Stimulated activated CD8-positive, alpha-beta memory T cell treated with anti-CD3 and anti-CD28 coated beads, Interleukin-12 subunit alpha, Interleukin-12 subunit beta, amount 100 ng/mL, for 24 hours (primary cell): ENCODE measurements around the gene MBD2.
"Not testable (repeated sequence)": the region's sequence is repeated elsewhere in the genome, so short reads cannot be mapped to it uniquely, and the experiment has no call there.

Source experiments
- DNase-seq: peaks from one replicate; pipeline ENCODE4 v3.0.0-alpha.2; 2020; ENCODE audit errors: extremely low read depth

The MBD2 gene

DNA sequence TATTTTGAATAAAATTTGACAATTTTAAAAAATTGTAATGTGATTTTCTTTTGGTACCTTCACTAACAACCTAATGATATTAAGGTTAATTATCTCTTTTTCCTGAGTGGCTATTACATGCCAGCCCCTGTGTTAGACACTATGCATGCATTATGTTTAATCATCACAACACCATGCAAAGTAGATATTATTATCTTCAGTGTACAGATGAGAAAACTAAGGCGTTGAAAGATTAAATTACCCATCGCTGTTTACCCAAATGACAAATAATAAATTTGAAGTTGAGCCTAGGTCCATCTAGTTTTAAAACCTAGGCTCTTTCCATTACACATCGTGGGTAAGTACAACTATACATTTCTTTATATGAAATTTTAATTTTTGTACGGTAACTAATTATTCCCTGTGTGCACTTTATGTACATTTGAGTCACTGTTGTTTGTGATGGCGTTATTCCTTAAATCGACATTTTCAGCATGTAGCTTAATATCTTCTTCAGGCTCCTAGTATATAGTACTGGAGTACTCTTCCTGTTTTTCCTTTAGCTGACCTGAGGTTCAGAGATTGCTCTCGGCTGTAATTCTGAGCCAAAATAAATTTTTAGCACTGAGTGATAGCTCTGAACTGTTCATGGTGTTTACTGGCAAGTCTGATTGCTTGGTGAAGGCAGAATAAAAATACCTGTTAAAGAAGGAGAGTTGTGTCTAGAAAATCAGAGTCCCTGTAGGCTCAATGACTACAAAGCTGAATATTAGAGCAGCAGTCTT, 13.9 kb upstream of the MBD2 start:
- no peak for DNase-seq

DNA sequence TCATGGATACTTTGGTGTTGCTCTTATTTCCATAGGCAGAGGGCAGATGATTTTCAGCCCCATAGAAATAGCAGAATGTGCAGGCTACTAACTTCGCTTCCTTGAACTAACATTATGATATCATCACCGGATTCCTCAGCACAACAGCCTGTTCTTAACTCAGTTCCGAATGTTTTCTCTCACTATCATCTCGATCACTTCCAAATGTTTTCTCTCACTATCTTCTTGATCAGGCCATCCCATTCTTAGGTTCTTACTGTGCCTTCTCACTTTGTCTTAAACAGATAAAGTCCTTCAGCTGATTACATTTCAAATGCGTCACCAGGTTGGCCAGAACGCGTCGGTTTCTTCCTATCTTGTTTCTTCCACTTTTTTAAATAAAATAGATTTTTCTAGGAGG, 11.4 kb upstream of the MBD2 start:
- DNase-seq: no peak

DNA sequence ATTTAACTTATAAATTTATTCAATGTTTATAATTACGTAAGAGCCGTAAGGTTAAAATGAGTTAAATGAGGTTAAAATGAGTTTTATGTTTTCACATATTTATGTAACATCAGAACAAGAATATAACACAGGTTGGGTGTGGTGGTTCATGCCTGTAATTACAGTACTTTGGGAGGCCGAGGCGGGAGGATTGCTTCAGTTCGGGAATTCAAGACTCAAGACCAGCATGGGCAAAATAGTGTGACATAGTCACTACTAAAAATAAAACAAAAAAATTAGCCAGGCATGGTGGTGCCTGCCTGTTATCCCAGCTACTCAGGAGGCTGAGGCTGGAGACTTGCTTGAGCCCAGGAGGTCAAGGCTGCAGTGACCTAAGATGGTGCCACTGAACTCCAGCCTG, 9.3 kb upstream of the MBD2 start:
- DNase-seq: no peak

DNA sequence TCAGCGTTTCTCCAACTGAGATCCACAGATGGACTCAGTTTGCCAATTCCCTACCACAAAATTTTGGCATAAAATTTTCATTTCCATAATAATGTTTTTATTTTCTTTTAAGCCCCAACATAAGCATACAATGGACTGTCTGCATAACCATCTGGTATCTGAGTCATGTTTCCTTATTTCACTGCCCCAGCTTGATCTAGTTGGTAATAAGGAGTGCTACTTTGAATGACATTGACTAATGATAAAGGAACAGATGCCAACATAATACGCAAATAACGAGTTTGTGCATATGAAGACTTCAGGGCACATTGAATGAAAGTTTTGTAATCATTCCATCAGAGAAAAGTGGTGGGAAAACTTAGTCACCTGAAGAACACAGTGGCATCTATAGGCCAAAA, 8.8 kb upstream of the MBD2 start:
- DNase-seq: no peak

DNA sequence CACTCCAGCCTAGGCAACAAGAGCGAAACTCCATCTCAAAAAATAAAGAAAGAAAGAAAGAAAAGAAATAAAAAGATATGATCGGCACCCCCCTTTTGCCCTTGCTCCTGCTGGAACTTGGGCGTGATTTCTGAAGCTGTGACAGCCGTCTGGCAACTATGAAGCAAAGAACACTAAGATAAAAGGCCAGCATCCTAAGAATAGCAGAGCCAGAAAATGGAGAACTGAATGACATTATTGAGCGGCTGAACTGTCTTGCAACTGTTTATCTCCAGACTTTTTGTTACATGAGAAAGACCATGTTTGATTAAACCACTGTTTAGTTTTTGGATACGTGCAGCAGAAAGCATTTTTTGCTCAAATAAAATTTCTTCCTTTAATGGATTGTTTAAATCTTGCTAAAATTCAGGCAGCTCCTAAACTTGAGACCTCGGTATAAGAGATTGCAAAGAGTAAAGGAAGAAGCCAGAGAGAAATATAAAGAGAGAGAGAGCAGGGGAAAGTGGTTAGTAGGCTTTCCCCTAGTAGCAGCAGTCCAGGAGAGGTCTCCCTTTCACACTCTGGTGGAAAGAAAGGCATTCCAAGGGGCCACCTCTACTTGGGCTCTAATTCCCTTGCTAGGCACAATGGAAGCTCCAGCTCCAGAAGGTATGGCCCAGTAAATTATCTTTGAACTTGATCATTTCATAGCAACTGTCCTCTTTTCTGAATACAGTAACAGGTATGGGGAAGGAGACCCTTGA, 8.2 kb upstream of the MBD2 start:
- DNase-seq: no peak

DNA sequence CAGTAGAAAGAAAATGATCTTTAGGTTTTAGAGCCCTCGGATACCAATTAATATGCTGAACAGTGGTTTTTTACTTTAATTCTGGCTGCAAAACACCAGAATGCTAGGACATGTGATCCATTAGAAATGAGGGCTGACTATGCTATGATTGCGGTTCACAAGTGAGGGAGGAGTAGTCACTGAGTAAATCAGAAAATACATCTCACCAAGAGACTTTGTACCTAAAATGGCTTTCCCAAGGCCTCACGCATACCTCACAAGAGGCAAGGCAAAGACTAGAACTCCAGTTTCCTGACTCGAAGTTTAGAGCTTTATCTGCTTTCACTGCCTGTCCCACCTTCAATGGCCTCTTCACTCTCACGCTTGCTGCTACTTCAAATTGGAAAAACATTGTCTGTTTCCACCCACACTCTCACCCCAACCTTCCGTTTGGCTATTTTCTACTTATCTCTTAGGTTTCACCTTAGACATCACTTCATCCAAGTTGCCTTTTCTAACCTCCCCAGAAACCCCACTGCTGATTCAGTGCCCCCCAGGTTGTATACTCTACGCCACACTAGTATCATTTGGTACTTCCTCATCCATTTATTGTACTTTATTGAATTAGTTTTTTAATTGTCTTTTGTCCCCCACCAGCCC, 5.1 kb upstream of the MBD2 start:
- DNase-seq: no peak

DNA sequence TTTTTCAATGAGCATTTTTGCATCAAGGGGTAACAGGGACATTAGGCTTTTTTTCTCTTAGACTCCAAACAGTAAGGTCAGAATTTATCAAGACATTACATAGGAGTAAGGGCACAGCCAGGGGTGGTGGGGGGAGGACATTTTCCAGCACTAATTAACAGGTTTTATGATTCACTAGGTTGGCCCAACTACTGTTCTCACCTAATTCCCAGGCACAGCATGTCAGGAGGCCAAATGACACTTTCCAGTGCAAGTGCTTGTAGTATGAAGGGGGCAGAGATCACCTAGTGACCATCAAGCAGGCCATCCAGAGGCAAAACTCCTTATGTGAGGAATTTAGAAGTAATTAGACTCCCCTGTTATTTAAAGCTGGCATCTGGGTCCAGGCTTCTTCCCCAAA, 3.9 kb upstream of the MBD2 start:
- no peak for DNase-seq

DNA sequence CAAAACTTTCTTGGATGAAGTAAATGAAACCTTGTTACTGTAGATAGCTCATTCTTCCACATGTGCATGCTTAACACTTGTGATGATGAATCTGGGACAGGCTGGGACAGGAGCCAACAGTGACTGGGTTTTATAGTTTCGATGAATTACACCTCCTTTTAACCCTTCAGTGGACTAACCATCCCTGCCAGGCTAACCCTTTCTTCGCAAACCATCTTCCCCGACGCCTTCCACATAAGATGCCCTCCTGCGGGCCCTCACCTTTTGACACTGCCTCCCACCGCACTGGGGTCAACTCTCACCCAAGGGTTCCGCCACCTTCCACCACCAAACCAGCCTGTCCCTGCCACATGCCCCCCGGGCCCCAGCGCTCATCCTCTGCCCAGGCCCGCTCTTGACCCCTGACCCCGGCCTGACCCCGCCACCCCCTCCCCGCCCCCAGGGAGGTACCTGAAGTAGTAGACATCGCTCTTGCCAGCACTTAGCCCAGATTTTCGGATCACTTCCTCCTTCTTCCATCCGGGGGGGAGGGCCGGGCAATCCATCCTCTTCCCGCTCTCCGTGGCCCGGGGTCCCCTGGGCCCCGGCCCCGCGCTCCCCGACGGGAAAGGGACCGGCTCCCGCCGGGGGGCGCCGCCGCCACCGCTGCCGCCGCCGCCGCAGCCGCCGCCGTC, 764 bp downstream of the MBD2 start:
- peak; percentile 5 for DNase-seq

DNA sequence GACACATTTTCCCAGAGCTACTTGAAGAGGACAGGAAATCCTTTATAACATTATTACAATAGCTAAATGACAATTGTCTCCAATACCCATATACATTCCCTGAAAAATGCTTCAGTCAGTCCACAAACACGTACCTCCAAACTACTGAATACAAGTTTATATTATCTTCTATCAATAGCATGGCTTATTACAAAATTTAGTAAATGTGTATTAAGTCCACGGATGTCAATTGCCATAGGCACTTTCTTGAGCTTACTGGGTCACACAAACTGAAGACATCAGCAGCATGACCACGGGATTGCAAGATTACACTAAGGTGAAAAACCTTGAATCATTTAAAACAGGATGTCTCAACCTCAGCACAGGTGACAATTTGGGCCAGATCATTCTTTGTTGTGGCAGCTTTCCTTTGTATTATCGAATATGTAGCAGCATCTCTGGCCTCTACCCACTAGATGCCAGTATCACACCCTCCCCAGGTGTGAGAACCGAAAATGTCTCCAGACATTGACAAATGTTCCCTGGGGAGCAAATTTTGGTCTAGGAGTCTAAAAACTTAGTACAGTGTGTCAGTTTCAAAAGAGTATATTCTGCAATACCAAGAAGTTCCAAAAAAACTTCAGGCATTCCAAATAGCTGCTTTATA, 1.4 kb downstream of the MBD2 start:
- DNase-seq: peak; percentile 8

DNA sequence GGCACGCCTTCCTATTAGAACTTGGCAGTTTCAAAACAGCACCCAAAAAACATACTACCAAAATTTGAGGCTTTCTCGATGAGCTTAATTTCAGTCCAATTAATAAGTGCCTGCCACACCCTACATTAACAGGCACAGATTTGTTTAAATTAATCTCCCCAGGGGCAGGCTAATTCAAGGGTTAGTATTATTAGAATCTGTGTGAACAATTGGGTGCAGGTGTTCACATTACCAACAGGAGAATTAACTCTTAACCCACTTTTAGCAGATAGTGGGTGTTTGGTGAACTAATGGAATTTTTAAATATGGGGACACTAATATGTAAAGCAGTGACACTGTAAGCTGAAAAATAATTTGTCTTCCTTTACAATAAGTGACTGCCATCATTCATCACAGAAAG, 4.1 kb downstream of the MBD2 start:
- no peak for DNase-seq

DNA sequence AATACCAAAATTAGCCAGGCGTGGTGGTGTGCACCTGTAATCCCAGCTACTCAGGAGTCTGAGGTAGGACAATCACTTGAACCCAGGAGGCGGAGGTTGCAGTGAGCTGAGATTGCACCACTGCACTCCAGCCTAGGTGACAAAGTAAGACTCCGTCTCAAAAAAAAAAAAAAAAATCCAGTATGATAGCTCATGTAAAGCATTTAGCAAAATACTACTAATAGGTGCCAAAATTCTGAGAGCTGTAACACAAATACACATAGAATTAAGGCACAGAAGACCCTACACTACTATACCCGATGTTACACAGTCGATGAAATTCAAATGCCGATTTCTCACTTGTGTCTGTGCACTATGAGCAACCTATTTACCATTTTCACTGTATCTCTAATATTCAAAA, 5.7 kb downstream of the MBD2 start:
- not testable (repeated sequence) for DNase-seq

DNA sequence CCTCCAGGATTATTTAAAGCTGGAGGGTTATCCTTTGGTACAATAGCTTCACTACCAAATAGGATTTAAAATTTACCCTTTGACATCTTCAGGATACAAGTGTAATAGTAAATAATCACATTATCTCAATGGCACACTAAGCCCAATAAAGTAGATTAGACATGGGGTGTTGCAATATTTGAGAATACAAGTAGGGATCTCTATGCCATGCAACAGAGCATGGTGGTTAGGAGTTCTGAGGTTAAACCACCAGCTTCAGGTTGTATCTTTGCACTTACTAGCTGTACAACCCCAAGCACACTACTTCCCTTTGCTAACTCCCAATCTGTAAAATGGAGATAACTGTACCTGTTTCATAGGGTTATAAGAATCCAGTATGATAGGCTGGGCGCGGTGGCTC, 6.2 kb downstream of the MBD2 start:
- DNase-seq: no peak

DNA sequence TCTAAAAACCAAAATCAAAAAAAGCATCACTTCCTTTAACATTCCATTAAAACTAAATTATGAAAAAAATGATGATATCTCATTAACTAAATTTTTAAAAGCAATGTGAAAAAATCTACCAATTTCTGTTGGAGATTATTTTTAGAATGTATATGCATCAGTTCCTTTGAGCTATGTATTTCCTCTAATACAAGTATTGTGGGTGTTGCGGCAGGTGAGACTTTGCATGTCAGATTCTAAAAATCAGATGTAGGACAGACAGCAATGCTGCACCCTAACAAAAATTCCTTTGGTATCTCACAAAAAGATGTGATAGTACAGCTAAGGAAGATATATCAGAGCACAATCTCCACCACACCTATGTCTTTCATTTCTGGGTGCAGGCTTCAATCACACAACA, 6.8 kb downstream of the MBD2 start:
- no peak for DNase-seq

DNA sequence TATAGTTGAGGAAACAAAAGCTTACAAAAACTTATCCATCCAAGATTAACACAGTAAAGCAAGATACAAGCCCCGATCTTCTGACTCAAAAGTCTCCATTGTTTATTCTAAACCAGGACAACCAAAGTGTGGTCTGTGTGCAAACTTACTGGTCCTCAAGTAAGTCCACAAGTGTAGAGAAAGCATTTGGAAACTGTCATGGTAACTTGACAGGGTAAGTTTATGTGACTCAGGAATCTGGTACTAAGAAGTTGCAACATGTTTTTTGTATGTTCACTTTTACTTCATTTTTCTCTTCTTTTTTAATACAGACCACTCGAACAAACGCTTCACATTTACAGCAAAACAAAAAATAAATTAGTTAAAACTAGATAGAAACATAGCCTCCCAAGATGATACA, 9.4 kb downstream of the MBD2 start:
- no peak for DNase-seq

DNA sequence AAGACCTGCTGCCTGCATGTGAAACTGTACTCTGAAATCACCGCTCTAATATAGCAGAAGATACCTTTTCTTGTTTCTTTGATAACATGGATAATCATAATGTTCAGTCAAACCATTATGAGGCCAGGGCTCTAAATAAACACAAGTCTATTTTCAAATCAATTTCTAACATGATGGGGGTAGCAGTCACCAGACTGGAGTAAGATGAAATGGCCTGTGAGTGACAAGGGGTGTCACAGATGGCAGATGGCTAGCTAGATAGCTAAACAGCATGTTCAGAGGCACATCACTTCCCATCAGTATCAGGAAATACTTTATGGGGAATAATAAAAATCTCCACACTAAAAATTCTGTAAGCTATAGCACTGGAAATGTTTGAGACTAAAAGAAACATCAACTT, 14.0 kb downstream of the MBD2 start:
- no peak for DNase-seq

DNA sequence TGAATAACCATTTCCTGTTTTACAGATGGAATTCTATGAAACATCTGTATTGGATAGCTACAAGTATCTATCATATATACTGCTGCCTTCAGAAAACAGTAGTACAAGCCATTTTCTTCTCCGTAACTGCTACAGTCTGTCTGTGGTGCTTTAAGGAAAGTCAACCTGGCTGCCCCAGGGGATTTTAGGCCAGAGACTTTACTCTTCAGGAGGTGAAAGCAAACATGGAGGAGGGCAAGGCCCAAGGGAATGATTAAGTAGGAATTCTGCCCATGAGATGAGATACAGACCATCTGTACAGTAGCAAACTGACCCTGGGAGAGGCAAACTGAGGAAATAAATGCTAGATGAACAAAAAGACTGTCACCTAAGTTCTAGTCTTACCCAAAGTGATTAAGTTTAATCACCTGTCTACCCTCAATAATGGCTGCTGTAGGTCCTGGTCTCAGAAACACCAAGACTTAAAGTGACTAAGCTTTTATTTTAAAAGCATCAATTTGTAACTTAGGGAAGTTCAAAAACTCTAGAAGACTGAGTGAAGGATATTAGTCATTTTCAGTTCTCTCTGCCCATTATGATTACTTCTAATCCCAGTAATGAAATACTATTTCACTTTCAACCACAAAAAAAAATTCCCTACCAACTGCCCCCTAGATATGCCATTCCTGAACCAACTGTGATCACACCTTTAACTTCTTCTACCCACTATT, 14.8 kb downstream of the MBD2 start:
- DNase-seq: no peak

DNA sequence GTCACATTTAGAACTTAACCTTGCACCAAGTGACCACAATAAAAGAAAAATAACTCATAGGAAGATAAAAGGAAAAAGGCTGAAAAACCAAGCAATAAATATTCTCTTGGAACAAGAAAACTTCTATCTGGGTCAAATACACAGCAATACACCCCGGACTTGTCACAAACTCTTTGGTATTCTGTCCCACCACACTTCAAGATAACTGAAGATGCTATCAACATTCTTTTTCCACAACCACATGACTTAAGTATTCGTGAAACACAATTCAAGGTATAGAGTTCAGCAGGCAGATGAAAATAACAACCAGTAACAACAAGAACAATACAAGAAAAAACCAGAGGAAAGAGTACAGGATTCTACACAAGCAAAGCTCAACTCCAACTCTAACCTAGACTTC, 18.0 kb downstream of the MBD2 start:
- DNase-seq: no peak

DNA sequence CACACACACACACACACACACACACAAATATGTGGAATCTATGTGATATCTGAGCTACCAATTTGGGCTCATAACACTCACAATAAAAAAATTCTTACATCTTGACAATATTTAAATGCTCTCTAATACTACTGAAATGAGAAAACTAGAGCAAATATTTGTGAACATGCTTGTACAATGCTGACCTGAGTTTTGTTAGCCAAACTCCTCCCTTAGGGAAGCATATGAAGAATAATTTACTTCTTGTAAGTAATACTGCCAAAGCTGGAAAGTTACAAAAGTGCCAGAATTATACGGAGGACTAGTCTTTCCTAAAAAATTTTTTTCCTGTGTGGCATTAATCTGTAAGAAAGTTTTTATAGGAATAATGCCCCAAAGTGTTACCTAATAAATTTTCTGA, 18.5 kb downstream of the MBD2 start:
- DNase-seq: no peak

DNA sequence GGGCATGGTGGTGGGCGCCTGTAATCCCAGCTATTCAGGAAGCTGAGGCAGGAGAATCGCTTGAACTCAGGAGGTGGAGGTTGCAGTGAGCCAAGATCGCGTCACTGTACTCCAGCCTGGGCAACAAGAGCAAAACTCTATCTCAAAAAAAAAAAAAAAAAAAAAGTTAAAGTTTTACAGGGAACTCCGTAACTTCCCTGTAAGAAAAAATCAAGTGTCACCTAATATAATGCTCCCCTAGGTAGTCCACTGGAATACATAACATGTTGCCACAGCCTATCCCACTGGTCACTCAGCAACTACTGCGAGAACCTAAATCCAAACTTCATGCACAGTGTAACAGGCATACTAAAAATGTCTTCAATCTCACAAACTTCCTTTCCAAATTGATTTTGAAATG, 19.0 kb downstream of the MBD2 start:
- not testable (repeated sequence) for DNase-seq

DNA sequence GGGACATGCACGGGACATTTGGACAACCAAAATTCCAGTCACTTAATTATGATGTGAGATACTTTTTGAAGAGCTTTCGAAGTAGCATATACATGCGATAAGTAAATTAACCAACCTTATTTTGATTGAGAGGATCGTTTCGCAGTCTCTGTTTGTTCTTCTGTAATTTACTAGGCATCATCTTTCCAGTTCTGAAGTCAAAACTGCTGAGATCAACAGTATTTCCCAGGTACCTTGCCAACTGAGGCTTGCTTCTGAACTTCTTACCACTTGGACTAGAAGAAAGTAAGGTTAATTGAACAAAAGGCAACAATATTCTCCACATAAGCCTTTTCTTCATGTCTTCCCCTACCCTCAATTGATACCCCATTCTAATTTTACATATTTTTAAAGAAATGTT, 19.6 kb downstream of the MBD2 start:
- no peak for DNase-seq

DNA sequence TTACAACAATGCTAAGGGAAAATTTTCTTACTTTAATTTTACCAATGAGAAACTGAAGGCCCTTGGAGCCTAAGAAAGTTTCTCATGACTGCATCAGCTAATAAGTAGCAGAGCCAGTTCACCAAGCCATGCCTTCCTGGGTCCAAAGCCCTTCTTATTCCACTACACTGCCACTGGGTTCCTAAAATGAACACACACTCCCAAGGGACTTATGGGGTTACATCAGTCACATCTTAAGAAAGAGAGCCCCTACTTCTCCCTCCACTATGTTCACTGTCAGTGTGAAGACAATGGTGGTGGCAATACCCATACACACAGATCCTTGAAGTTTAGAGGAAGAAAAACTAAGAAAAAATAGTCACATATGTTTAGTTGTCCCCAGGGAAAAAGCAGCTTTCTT, 20.6 kb downstream of the MBD2 start:
- DNase-seq: no peak
